Activated naive CD8-positive, alpha-beta T cell treated with anti-CD3 and anti-CD28 coated beads, Interleukin-2, amount 10 ng/mL, durations not matched to agents 7 days and 5 days (primary cell): ENCODE measurements around the gene ST6GAL1. TPM values are rescaled to one million over a fixed set of nuclear protein-coding genes. Genes with fewer than 3 reads are reported as not detected.
A peak's percentile ranks its signal among the peaks of the same experiment; 100 is the strongest.

Source experiments
- ATAC-seq: fragments of 150-1000 bp; cut with Tn5 transposase; one replicate; pipeline ENCODE4 v1.10.0; 2021; ENCODE audit warnings: low read depth, moderate library complexity
- POLR2A ChIA-PET: fragments of 350-600 bp; sonication (Branson Sonifier 250); formaldehyde crosslinking; loops from one replicate; lab custom pipeline; 2021; ENCODE audit warnings: antibody characterized with exemption; lab: Charles Lee
- DNase-seq: peaks from one replicate; pipeline ENCODE4 v3.0.0; 2021
- H3K27ac Mint-ChIP-seq: one replicate; pipeline ENCODE4 v1.8.0; 2022; ENCODE audit warnings: mild to moderate bottlenecking, mixed read lengths
- H3K27me3 Mint-ChIP-seq: one replicate; pipeline ENCODE4 v1.8.0; 2022; ENCODE audit warnings: mild to moderate bottlenecking, moderate library complexity, mixed read lengths
- H3K36me3 Mint-ChIP-seq: one replicate; pipeline ENCODE4 v1.8.0; 2021; ENCODE audit warnings: mild to moderate bottlenecking, mixed read lengths
- H3K4me1 Mint-ChIP-seq: one replicate; pipeline ENCODE4 v1.8.0; 2021; ENCODE audit warnings: mixed read lengths
- H3K4me3 Mint-ChIP-seq: one replicate; pipeline ENCODE4 v1.8.0; 2022; ENCODE audit warnings: mild to moderate bottlenecking, moderate library complexity, mixed read lengths
- H3K9me3 Mint-ChIP-seq: one replicate; pipeline ENCODE4 v1.8.0; 2021; ENCODE audit warnings: mixed read lengths
- total RNA-seq, 2 experiments: library from RNA; stranded (reverse); gene quantifications; one replicate each; pipeline ENCODE4 v1.2.3, GENCODE V29; 2021

ST6GAL1 gene
- total RNA-seq, 2 experiments from 2014 or later, result 142 to 150 TPM

DNA sequence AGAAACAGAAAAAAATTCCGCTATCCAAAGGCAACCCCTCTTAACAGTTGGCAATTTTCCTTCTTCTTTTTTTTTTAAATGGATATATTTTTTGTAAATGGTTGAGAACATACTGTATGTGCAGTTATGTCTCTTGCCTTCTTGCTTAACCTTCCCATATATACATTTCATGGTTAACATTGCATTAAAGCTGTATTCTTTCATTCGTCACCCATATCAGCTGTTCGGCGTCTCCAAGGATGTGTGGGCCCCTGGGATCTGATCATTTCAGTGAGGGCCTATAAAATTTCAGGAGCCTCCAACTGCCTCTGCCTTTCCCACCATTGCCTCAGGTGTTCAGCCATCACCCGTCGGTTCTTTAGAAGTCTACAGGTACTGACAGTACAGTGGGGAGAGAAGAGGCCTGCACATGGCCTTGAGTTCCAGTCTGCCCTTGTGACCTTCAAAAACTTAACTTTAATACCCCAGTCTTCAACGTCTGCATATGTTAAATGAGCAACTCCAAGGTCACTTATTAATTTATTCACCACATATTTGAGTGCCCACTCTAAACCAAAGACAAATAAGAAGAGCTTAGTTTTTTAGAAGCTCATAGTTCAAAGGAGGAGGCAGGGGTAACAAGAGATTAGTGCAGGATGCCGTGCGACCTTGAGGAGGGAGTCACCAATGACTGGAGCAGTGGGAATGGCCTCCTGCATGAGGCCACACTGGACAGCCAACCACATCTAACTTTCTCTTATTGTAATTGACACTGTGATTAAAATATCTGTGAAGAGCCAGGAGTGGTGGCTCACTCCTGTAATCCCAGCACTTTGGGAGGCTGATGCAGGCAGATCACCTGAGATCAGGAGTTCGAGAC is 6.9 kb downstream of the ST6GAL1 start:
- peaks cover 3% of the 10 kb centered on the region for H3K9me3 Mint-ChIP-seq
- POLR2A ChIA-PET, result interaction anchor here (0.7 kb wide), 1 partner anchor 63 kb away, joined by 5 read pairs; no protein-coding TSS in a partner anchor
- peaks cover 44% of the 10 kb centered on the region for H3K36me3 Mint-ChIP-seq
- DNase-seq (no peak), ATAC-seq (no peak)
- no peak overlapping the region for H3K4me3 Mint-ChIP-seq
- H3K4me1 Mint-ChIP-seq, result peaks cover 28% of the 10 kb centered on the region
- no peaks in the 10 kb centered on the region for H3K27me3 Mint-ChIP-seq
- no peak overlapping the region for H3K27ac Mint-ChIP-seq

DNA sequence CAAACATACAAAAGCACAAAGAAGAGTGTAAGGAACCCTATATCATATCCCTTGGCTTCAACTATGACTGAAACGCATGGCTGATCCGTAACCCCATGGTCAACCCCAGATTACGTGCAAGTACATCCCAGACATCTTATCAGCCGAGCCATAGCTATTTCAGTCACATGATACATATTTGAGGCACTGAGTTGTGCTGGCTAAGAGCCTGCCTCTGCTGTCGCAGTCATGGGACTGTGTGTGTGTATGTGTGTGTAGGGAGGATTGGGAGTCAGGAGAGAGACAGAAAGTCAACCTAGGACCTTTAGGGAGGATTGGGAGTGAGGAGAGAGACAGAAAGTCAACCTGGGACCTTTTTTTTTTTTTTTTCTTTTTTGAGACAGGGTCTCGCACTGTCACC is 8.4 kb downstream of the ST6GAL1 start:
- Mint-ChIP-seq H3K9me3 (peaks cover 3% of the 10 kb centered on the region), H3K27me3 (no peaks in the 10 kb centered on the region), H3K4me1 (peaks cover 16% of the 10 kb centered on the region), H3K4me3 (no peak overlapping the region), H3K27ac (no peak overlapping the region), H3K36me3 (peaks cover 44% of the 10 kb centered on the region)
- POLR2A ChIA-PET, result interaction anchor here (0.7 kb wide), 1 partner anchor 13 kb away, joined by 3 read pairs; no protein-coding TSS in a partner anchor
- ATAC-seq (no peak), DNase-seq (no peak)

DNA sequence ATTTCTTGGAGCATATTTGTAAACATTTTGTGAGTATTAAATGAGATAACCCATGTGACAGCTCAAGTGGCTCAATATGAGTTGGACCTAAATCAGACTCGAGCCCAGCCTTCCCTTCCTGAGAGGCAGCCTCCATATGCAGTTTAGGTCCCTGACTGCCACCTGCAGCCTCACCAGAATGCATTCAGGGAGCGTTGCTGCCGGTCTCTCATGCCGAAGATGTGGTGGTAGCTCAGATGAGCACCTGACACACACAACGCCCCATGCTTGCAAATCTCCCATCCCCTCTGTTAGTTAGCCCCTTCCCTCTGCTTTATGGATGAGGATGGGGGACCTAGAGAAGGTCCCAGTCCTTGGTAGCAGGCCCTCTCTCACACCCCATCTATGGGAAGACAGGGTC is 9.2 kb downstream of the ST6GAL1 start:
- peaks cover 46% of the 10 kb centered on the region for H3K36me3 Mint-ChIP-seq
- H3K4me1 Mint-ChIP-seq, result peaks cover 16% of the 10 kb centered on the region
- no peak overlapping the region for H3K27ac Mint-ChIP-seq
- H3K9me3 Mint-ChIP-seq, result peaks cover 3% of the 10 kb centered on the region
- no peak overlapping the region for H3K4me3 Mint-ChIP-seq
- ATAC-seq (no peak), DNase-seq (no peak)
- no peaks in the 10 kb centered on the region for H3K27me3 Mint-ChIP-seq
- POLR2A ChIA-PET, result interaction anchor here (0.7 kb wide), 1 partner anchor 14 kb away, joined by 3 read pairs; no protein-coding TSS in a partner anchor

DNA sequence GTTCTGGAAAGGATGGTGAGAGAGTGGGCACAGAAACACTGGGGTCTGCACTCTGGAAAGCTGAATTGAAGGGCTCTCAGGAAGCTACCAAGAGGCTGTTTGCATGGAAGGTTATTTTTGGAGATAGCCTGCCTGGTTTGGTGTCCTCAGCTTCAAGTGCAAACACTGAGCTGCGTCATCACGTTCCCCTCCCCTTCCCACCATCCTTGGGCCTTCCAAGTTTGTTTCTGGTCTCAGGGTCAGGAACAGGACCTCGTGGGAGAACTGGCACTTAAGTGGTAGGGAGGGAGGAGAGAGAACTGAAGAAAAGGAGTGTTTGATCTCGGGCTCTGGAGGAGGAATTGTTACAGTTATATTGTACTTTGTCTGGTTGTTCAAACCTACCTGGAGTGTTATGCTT is 10.6 kb downstream of the ST6GAL1 start:
- Mint-ChIP-seq H3K4me1 (peaks cover 17% of the 10 kb centered on the region), H3K4me3 (no peak overlapping the region), H3K27ac (no peak overlapping the region), H3K9me3 (no peaks in the 10 kb centered on the region), H3K36me3 (peaks cover 47% of the 10 kb centered on the region), H3K27me3 (no peaks in the 10 kb centered on the region)
- ATAC-seq, result no peak
- DNase-seq, result no peak
- POLR2A ChIA-PET, result no interaction called here

DNA sequence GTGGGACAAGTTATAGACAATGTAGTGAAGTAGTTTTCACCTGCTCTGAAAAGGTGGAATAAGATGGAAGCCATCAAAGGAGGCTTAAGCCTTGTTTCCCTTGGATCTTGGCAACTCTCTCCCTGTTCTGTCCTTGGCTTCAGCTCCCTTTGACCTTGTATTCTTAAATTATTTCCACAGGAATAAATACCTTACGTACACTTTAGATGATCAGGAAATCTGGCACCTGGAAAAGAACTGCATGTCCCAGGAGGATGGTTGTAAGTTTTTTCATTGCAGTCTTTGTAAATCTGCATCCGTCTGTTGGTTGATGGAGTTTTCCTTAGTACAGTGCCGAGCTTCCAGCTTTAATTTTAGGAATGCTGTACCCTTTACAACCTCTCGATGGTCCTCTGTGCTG is 11.8 kb downstream of the ST6GAL1 start:
- H3K9me3 Mint-ChIP-seq, result no peaks in the 10 kb centered on the region
- H3K4me1 Mint-ChIP-seq, result peaks cover 21% of the 10 kb centered on the region
- POLR2A ChIA-PET, result interaction anchor here (1.1 kb wide), 1 partner anchor 11 kb away, joined by 3 read pairs; no protein-coding TSS in a partner anchor
- no peak for ATAC-seq
- H3K27me3 Mint-ChIP-seq, result no peaks in the 10 kb centered on the region
- DNase-seq, result no peak
- no peak overlapping the region for H3K4me3 Mint-ChIP-seq
- no peak overlapping the region for H3K27ac Mint-ChIP-seq
- peaks cover 55% of the 10 kb centered on the region for H3K36me3 Mint-ChIP-seq

DNA sequence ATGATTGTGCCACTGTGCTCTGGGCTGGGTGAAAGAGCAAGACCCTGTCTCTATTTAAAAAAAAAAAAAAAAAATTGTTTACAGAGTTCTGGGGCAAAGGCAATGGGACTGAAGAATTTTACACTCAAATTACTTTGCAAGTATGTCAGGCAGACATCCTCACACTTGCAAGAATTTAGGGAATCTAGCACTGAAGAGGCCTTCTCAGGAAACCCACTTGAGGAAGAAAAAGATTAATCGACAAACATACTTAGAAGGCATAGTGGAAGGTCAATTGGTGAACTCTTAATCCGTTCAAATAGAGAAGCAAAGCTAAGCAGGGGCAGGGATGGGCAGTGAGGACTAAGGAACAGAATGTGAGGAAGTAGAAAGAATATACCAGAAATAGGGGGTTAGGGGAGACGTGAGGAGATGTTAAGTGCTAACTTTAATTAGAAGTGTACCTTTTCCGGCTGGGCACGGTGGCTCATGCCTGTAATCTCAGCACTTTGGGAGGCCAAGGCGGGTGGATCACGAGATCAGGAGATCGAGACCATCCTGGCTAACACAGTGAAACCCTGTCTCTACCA is 15.0 kb downstream of the ST6GAL1 start:
- ATAC-seq, result no peak
- Mint-ChIP-seq H3K36me3 (peaks cover 67% of the 10 kb centered on the region), H3K4me3 (no peak overlapping the region), H3K27ac (no peak overlapping the region), H3K27me3 (no peaks in the 10 kb centered on the region), H3K4me1 (peaks cover 17% of the 10 kb centered on the region), H3K9me3 (peaks cover under 1% of the 10 kb centered on the region)
- POLR2A ChIA-PET, result interaction anchor here (1.3 kb wide), 1 partner anchor 15 kb away, joined by 4 read pairs; no protein-coding TSS in a partner anchor
- DNase-seq, result no peak

DNA sequence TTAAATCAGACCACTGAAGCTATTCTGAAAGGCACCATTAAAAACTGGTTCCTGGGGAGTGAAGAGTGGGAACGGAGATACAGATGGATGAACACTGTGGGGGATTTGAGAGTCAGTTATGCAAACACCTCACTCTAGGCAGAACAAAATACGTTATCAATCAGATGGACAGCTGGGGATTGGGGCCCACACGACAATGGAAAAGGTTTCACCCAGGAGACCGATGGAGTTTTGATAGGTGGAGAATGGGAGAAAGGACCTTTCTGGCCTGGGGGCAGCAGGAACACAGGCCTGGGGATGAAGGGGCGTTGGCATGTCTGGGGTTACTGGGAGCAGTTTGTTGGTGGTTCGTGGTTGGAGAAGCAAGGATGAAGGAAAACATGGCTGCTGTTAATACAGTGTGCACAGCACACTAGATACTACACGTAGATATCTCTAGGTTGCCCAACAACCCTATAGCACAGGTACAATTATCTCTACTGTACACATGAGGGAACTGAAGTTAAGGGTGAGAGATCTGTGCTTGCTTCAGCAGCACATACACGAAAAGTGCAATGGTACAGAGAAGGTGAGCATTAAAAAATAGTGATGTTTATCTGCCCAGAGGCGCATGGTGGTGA is 16.5 kb downstream of the ST6GAL1 start:
- POLR2A ChIA-PET, result interaction anchor here (1.2 to 1.3 kb wide), 3 partner anchors 14 to 79 kb away, joined by 3 to 4 read pairs (median 3); no protein-coding TSS in a partner anchor
- Mint-ChIP-seq H3K27ac (peak overlapping the region; percentile 59), H3K4me3 (no peak overlapping the region), H3K36me3 (peaks cover 75% of the 10 kb centered on the region), H3K9me3 (peaks cover 3% of the 10 kb centered on the region), H3K27me3 (no peaks in the 10 kb centered on the region), H3K4me1 (peaks cover 15% of the 10 kb centered on the region)
- no peak for ATAC-seq
- DNase-seq, result no peak

DNA sequence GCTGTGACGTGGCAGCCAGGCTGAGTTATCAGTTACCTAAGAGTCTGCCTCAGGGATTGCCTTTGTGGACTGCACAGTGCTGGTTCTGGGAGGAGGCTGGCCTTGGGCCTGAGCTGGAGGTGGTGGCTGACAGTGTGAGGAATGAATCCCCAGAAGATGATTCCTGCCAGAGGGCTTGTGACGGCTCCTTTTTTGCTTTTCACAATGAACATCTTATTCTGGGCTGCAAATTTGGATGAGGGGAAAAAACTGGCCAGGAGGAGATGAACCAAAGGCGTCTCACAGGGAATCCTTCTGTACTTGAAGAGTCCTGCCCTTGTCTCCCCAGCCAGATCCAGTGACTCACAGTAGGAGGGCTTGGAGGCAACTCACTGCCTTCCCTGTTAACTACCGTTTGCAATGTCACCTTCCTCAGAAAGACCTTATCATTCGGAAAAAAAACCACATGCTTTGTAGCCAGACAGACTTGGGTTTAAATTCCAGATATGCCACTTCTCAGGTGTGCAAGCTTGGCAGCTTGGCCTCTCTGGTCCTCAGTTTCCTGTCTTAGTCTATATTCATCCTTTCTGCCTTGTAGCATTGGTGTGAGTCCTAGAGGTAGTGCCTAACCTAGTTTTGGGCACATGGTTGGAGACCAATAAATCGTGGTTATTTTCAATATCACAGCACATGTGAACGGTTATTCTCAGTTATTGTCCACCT is 19.1 kb downstream of the ST6GAL1 start:
- peaks cover 72% of the 10 kb centered on the region for H3K36me3 Mint-ChIP-seq
- no peak overlapping the region for H3K4me3 Mint-ChIP-seq
- peak overlapping the region; percentile 71 for H3K27ac Mint-ChIP-seq
- no peak for ATAC-seq
- POLR2A ChIA-PET, result interaction anchor here (1.2 kb wide), 1 partner anchor 76 kb away, joined by 3 read pairs; no protein-coding TSS in a partner anchor
- no peaks in the 10 kb centered on the region for H3K27me3 Mint-ChIP-seq
- H3K9me3 Mint-ChIP-seq, result peaks cover 6% of the 10 kb centered on the region
- no peak for DNase-seq
- peaks cover 38% of the 10 kb centered on the region for H3K4me1 Mint-ChIP-seq

DNA sequence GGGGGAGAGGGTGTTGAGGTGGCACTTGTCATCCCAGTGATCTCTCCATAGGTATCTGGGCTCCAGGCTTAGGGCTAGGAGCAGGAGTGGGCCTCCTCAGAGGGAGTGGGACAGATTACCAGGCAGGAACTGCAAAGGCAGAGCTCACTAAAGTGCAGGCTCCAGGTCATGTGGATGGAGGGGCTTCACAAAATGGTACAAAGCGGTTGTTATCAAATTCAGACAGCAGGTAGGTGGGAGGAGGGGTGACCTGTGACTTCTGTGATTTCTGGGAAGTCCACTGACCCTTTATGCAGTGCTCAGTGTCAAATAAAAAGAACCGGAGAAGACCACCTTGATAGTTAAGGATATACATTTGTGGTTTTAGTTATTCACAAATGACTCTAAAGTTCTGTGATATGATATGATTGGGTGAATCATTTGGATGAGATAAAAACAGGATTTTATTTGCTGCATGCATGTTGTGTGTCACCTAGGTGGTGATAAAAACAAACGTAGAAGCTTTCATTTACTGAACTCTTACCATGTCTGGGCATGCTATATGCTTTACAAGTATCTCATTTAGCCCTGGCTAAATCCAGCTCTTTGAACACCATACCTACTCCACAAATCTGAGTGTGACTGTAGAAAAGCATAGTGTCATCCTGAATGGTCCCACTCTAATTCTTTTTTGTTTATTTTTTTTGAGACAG is 20.2 kb downstream of the ST6GAL1 start:
- POLR2A ChIA-PET, result no interaction called here
- Mint-ChIP-seq H3K27me3 (no peaks in the 10 kb centered on the region), H3K4me3 (no peak overlapping the region), H3K36me3 (peaks cover 74% of the 10 kb centered on the region), H3K9me3 (peaks cover 6% of the 10 kb centered on the region), H3K4me1 (peaks cover 39% of the 10 kb centered on the region), H3K27ac (peak overlapping the region; percentile 71)
- no peak for DNase-seq
- no peak for ATAC-seq

DNA sequence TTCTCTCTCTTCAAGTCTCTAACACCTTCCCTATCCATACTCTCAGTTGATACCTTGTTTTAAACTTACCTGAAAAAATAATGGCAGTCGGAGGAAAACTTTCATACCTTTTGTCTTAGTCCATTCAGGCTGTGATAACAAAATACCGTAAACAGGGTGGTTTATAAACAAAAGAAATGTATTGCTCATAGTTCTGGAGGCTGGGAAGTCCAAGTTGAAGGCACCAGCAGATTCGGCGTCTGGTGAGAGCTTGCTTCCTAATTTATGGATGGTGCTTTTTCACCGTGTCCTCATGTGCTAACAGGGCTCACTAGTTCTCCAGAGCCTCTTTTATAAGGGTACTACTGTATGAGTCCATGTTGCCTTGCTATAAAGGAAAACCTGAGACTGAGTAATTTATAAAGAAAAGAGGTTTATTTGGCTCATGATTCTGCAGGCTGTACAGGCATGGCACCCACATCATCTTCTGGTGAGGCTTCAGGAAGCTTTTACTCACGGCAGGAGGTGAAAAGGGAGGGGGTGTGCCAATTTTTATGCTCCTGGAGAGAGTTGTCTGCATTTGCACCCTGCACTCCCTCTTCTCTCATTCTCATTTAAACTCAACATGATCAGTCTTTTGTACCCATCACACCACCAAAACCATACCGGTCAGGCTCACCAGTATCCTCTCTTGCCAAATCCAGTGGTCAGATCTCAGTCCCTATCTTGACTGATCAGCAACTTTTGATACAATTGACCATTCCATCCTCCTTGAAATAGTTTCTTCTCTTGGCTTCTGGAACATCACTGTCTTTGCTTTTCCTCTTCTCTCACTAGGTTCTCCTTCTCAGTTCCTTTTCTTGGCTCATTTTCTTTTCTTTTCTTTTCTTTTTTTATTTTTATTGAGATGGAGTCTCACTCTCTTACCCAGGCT is 21.6 kb downstream of the ST6GAL1 start:
- ATAC-seq, result no peak
- H3K27ac Mint-ChIP-seq, result peak overlapping the region; percentile 87
- DNase-seq, result no peak
- H3K36me3 Mint-ChIP-seq, result peaks cover 78% of the 10 kb centered on the region
- peaks cover 38% of the 10 kb centered on the region for H3K4me1 Mint-ChIP-seq
- H3K4me3 Mint-ChIP-seq, result peak overlapping the region; percentile 66
- H3K27me3 Mint-ChIP-seq, result no peaks in the 10 kb centered on the region
- H3K9me3 Mint-ChIP-seq, result peaks cover 6% of the 10 kb centered on the region
- POLR2A ChIA-PET, result interaction anchor here (1.6 kb wide), 1 partner anchor 21 kb away, joined by 4 read pairs; no protein-coding TSS in a partner anchor

DNA sequence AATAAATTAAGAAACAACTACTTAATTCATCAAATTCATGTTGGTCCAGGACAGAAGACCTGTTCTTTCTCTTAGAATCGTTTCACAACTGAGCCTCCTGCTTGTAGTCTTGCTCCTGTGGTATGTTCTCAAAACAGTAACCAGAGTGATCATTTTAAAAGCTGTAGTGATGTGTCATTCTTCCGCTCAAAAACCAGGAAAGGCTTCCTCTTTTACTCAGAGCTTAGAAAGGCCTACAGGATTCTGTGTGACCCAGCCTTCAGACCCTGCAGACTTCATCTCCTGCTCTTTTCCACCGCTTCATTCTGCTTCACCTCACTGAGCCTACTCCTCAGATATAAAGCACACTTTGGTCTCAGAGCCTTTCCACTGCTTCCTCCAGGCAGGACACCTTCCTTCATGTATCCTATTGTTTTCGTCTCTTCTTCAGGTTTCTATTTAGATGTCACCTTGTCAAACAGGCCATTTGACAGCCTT is 22.7 kb downstream of the ST6GAL1 start:
- peak overlapping the region; percentile 66 for H3K4me3 Mint-ChIP-seq
- peaks cover 73% of the 10 kb centered on the region for H3K36me3 Mint-ChIP-seq
- peak overlapping the region; percentile 87 for H3K27ac Mint-ChIP-seq
- peaks cover 6% of the 10 kb centered on the region for H3K9me3 Mint-ChIP-seq
- POLR2A ChIA-PET, result interaction anchor here (1.0 to 1.6 kb wide), 2 partner anchors 22 to 73 kb away, joined by 4 to 5 read pairs; no protein-coding TSS in a partner anchor
- no peaks in the 10 kb centered on the region for H3K27me3 Mint-ChIP-seq
- ATAC-seq (peak; percentile 87), DNase-seq (no peak)
- H3K4me1 Mint-ChIP-seq, result peaks cover 36% of the 10 kb centered on the region
